Sigmoid colon (tissue), 7 donors: ENCODE results near the gene NPLOC4. TPM values are rescaled to one million over a fixed set of nuclear protein-coding genes. Genes with fewer than 3 reads are reported as not detected.

Experiments
- DNase-seq: peaks from one replicate; pipeline ENCODE4 v3.0.0-alpha.2; 2019
- H3K27ac ChIP-seq, 4 donors: fragments of 200-600 bp; sonication (generic); one replicate each; pipeline ENCODE4 v1.5.1; 2016 to 2019; ENCODE audit warnings: mild to moderate bottlenecking in 1 of 4
- H3K27me3 ChIP-seq, 3 donors: fragments of 200-600 bp; sonication (generic); one replicate each; pipeline ENCODE4 v1.5.1; 2019; ENCODE audit warnings: mild to moderate bottlenecking in 1 of 3
- H3K36me3 ChIP-seq, 4 donors: fragments of 200-600 bp; sonication (generic); one replicate each; pipeline ENCODE4 v1.5.1; 2016 to 2019
- H3K4me1 ChIP-seq, 4 donors: fragments of 200-600 bp; sonication (generic); one replicate each; pipeline ENCODE4 v1.5.1; 2017 to 2019
- H3K4me3 ChIP-seq, 4 donors: fragments of 200-600 bp; sonication (generic); one replicate each; pipeline ENCODE4 v1.5.1; 2017 to 2019; ENCODE audit warnings: mild to moderate bottlenecking in 2 of 4, moderate library complexity in 1 of 4
- H3K9me3 ChIP-seq, 4 donors: fragments of 200-600 bp in 3 of 4; sonication (generic) in 3 of 4; one replicate each; pipeline versions ENCODE4 v1.5.1 to v1.6.1; 2013 to 2019
- EP300 ChIP-seq, 4 donors: sonication (generic); formaldehyde crosslinking; IDR thresholded peaks; one replicate each; pipeline ENCODE4 v1.6.1; 2017; ENCODE audit warnings: antibody characterized with exemption in 4 of 4
- POLR2A ChIP-seq, 2 donors: fragments of 450-650 bp; IDR thresholded peaks; one replicate each; pipeline ENCODE4 v1.6.1; 2016; ENCODE audit warnings: antibody characterized with exemption in 2 of 2, mild to moderate bottlenecking in 2 of 2, moderate library complexity in 2 of 2
- POLR2AphosphoS5 ChIP-seq, 4 donors: sonication (generic); formaldehyde crosslinking; IDR thresholded peaks; one replicate each; pipeline ENCODE4 v1.6.1; 2017; ENCODE audit warnings: antibody characterized with exemption in 4 of 4
- WGBS, 2 donors: extraction: QIAGEN DNeasy Blood & Tissue Kit; methylation state at CpG; one replicate each; pipeline ENCODE4 v1.1.7; 2013; 5-methylcytosine and 5-hydroxymethylcytosine counted together
- intact Hi-C: fragments of 100-400 bp; cut with DNase I; formaldehyde crosslinking; loops from one replicate; pipeline ENCODE4 v1.15.1; 2023
- polyA plus RNA-seq, 3 donors: library from polyadenylated mRNA; stranded (reverse); fragments of 200-250 nt; gene quantifications; one replicate each; pipeline ENCODE4 v1.2.3, GENCODE V29; 2013
- total RNA-seq, 4 donors: library from RNA; depleted of rRNA; stranded (reverse); fragments of >200 nt; gene quantifications; one replicate each; pipeline ENCODE4 v1.1.0, GENCODE V29; 2016
- TF ChIP-seq, protein P1 (sequence below), 4 experiments: fragments of 450-650 bp in 3 of 4; fragments of 200-600 bp in 1 of 4; IDR thresholded peaks; one replicate each; pipeline ENCODE4 v1.5.1; 2016 to 2019; ENCODE audit warnings: antibody characterized with exemption in 4 of 4, mild to moderate bottlenecking in 3 of 4, moderate library complexity in 2 of 4
- donor health status: healthy with polysubstance abuse.
- donor health status: Bipolar disorder and iron deficiency.
- donor health status: healthy.

Gene NPLOC4
- total and polyA plus RNA-seq, 7 donors = 19.8 to 59.7 (median 51.7) TPM

DNA sequence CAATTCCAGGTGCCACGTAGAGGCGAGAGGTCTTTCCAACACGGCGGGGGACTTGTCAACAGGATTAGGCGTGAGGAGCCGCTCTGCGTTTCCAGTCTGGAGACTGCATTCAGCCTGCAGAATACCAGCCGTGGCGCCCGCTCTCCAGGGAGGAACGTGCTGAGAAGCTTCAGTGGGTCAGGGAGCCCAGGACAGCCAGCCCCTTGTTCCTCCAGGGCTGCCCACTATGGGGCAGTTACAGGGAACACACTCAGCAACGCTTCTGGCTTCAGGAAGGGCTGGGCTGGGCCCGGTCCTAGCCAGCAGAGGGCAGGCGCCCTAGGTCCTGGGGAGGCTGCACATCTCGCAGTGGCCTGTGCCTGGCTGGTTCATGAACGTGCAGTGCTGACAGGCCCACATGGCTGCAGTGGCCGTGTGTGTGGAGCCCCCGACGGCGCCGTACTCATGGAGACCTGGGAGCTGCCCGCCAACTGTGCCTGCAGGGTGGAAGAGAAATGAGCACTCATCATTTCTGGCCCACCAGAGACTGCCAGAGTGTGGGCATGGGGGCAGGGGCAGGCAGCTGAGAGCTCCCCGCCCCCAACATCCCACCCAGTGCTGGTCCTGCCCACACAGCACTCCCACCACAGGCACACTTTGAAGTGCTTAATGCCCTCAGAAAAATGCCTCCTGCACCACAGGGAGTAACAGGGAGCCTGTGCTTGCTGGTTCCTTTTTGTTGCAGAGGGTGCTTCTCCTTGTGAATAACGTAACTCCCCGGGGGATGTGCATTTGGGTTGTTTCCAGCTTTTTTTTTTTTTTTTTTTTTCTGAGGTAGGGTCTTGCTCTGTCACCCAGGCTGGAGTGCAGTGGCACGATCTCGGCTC, 77.7 kb downstream of the NPLOC4 start:
- intact Hi-C loops = no loop called here
- DNase-seq = no peak
- Histone ChIP-seq H3K27me3 (no peaks in the 10 kb centered on the region), H3K4me1 (peaks cover 0 to 2% (median under 1%) of the 10 kb centered on the region in 4 donors), H3K4me3 (no peak overlapping the region), H3K9me3 (no peaks in the 10 kb centered on the region), H3K36me3 (peaks cover 24 to 81% (median 49%) of the 10 kb centered on the region in 4 donors), H3K27ac (no peak overlapping the region)
- TF ChIP-seq EP300 (IDR thresholded peaks at IDR 0.05) (no peak), POLR2AphosphoS5 (IDR thresholded peaks at IDR 0.05) (no peak), POLR2A (IDR thresholded peaks at IDR 0.05) (no peak)
- TF ChIP-seq, protein P1, sequence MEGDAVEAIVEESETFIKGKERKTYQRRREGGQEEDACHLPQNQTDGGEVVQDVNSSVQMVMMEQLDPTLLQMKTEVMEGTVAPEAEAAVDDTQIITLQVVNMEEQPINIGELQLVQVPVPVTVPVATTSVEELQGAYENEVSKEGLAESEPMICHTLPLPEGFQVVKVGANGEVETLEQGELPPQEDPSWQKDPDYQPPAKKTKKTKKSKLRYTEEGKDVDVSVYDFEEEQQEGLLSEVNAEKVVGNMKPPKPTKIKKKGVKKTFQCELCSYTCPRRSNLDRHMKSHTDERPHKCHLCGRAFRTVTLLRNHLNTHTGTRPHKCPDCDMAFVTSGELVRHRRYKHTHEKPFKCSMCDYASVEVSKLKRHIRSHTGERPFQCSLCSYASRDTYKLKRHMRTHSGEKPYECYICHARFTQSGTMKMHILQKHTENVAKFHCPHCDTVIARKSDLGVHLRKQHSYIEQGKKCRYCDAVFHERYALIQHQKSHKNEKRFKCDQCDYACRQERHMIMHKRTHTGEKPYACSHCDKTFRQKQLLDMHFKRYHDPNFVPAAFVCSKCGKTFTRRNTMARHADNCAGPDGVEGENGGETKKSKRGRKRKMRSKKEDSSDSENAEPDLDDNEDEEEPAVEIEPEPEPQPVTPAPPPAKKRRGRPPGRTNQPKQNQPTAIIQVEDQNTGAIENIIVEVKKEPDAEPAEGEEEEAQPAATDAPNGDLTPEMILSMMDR (IDR thresholded peaks at IDR 0.05) = no peak
- 83 to 87% methylated on average over 27 of the region's 27 CpGs for WGBS, 2 donors

DNA sequence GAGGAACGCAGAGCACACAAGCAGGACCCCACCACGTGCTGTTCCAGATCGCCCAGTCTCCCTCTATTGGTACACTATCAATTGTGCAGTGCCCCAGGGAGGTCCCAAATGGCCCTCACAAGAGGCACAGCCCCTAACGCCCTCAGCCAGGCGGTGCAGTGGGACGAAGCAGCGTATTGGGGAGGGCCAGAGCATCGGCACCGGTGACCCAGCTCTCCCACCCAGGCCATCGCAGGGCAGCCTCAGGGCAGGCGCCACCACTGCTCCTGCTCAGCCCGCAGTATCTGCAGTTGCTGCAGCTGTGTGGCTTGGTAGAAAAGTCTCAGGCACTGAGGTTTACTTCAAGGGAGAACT, 78.8 kb downstream of the NPLOC4 start:
- Histone ChIP-seq H3K9me3 (no peaks in the 10 kb centered on the region), H3K27me3 (no peaks in the 10 kb centered on the region), H3K4me1 (peaks cover 0 to 12% (median 10%) of the 10 kb centered on the region in 4 donors), H3K36me3 (peaks cover 16 to 70% (median 42%) of the 10 kb centered on the region in 4 donors), H3K4me3 (no peak overlapping the region), H3K27ac (no peak overlapping the region)
- TF ChIP-seq POLR2A (IDR thresholded peaks at IDR 0.05) (no peak), POLR2AphosphoS5 (IDR thresholded peaks at IDR 0.05) (no peak), EP300 (IDR thresholded peaks at IDR 0.05) (no peak)
- TF ChIP-seq, protein P1 (IDR thresholded peaks at IDR 0.05) = no peak
- WGBS, 2 donors = 94% methylated on average over 12 of the region's 12 CpGs
- intact Hi-C loops = no loop called here
- DNase-seq = no peak

- H3K27ac ChIP-seq = no peak overlapping the region
- no peak for DNase-seq
- intact Hi-C loops = no loop called here
- WGBS, 2 donors = 68 to 87% methylated on average over 21 of the region's 21 CpGs
- H3K9me3 ChIP-seq = no peaks in the 10 kb centered on the region
- no peaks in the 10 kb centered on the region for H3K27me3 ChIP-seq
- peaks cover 14 to 64% (median 36%) of the 10 kb centered on the region in 4 donors for H3K36me3 ChIP-seq
- peaks cover 0 to 17% (median 13%) of the 10 kb centered on the region in 4 donors for H3K4me1 ChIP-seq
- no peak overlapping the region for H3K4me3 ChIP-seq
- TF ChIP-seq POLR2AphosphoS5 (IDR thresholded peaks at IDR 0.05) = no peak
- TF ChIP-seq POLR2A (IDR thresholded peaks at IDR 0.05) = no peak
- TF ChIP-seq, protein P1 (IDR thresholded peaks at IDR 0.05) = no peak
- no peak for TF ChIP-seq EP300 (IDR thresholded peaks at IDR 0.05)
Observed at GRCh38 chr17:81557276-81558114, 79.4 kb downstream of the NPLOC4 start.

- Histone ChIP-seq H3K27ac (no peak overlapping the region), H3K4me3 (no peak overlapping the region), H3K4me1 (peaks cover 0 to 18% (median 13%) of the 10 kb centered on the region in 4 donors), H3K36me3 (peaks cover 14 to 58% (median 32%) of the 10 kb centered on the region in 4 donors), H3K27me3 (no peaks in the 10 kb centered on the region), H3K9me3 (no peaks in the 10 kb centered on the region)
- TF ChIP-seq POLR2AphosphoS5 (IDR thresholded peaks at IDR 0.05) = no peak
- TF ChIP-seq POLR2A (IDR thresholded peaks at IDR 0.05) = no peak
- TF ChIP-seq, protein P1 (IDR thresholded peaks at IDR 0.05) = no peak
- no peak for TF ChIP-seq EP300 (IDR thresholded peaks at IDR 0.05)
- intact Hi-C loops = no loop called here
- 25 to 76% methylated on average over 6 of the region's 6 CpGs for WGBS, 2 donors
- DNase-seq = no peak
Observed at GRCh38 chr17:81556863-81557262, 80.0 kb downstream of the NPLOC4 start.
